Neural cell (in vitro differentiated cells): Measurements from ENCODE around the gene CYP1A2.

Experiments used
- CTCF ChIP-seq: fragments of 450-650 bp; IDR thresholded peaks from 2 replicates; pipeline ENCODE4 v1.5.1; 2014; ENCODE audit warnings: antibody characterized with exemption, mild to moderate bottlenecking, moderate library complexity; ENCODE audit not compliant: poor library complexity, severe bottlenecking
- EP300 ChIP-seq: fragments of 450-650 bp; conservative IDR thresholded peaks from 2 replicates; pipeline ENCODE4 v1.6.1; 2014; ENCODE audit warnings: antibody characterized with exemption, mild to moderate bottlenecking, moderate library complexity; ENCODE audit not compliant: poor library complexity, severe bottlenecking
- EZH2 ChIP-seq: fragments of 200-600, 300-800 bp; shearing (Covaris generic), sonication (generic); IDR thresholded peaks from 2 replicates; pipeline ENCODE4 v1.6.1; 2014; ENCODE audit warnings: antibody characterized with exemption, low read length, borderline replicate concordance, mild to moderate bottlenecking; ENCODE audit not compliant: insufficient read depth, poor library complexity, severe bottlenecking
- POLR2AphosphoS5 ChIP-seq: IDR thresholded peaks from 2 replicates; pipeline ENCODE4 v1.6.1; 2012
- RAD21 ChIP-seq: fragments of 450-650 bp; conservative IDR thresholded peaks from 2 replicates; pipeline ENCODE4 v1.6.1; 2014; ENCODE audit warnings: antibody characterized with exemption, mild to moderate bottlenecking, moderate library complexity

DNA sequence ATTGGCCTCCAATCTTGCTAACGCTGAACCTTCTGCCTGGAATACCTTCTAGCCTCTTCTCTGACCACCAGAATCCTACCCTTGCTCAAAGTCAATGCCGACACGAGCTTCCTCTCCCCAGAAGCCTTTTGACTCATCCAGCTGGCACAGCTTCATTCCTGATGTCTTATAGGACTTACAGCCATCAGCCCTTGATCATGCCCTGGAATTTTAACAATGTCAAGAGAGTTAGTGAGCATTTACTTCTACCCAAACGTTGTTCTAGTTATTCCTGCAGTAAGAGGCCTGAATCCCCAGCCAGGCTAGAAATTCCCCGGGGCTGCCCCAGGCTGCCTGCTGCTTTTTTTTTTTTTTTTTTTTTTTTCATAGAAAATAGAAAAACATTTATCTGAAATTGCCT, 3.9 kb downstream of the CYP1A2 start:
- TF ChIP-seq EZH2 (no peak), POLR2AphosphoS5 (no peak), CTCF (no peak), EP300 (no peak), RAD21 (no peak)
